Measurements from ENCODE around the gene CLDN25. TPM values are rescaled to one million over a fixed set of nuclear protein-coding genes. Genes with fewer than 3 reads are reported as not detected.

Gene CLDN25
- total and polyA plus RNA-seq, 2 of the 13 experiments (the other 11 are each of a cell fraction or from before 2014, with no cell fraction given): not detected

DNA sequence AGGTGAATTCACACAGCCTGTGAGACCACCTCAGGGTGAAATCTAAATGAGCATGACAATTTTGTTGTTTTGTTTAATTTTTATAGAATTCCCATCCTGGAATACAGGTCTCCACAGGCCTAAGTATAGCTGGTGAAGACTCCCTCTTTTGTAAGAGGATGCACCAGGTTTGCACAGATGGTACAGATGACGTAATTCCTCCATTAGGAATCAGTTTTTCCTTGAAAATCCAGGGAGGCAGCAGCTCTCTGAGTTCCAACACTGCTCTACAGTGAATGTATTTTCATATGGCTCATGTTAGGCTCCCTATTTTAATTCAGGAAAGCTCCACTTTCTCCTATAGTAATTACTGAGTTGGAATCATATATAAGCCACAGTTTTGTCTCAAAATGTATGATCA, 48.6 kb downstream of the CLDN25 start:
- H3K9me3 ChIP-seq (ENCODE audit: low read length): no peaks in the 10 kb centered on the region
- FAIRE-seq (no peak), ATAC-seq (no peak), DNase-seq (ENCODE audit: low spot score) (no peak)
- POLR2A ChIA-PET: no interaction called here
- no peaks in the 10 kb centered on the region for H4K20me1 ChIP-seq (ENCODE audit: insufficient read depth, low read length)
- WGBS (ENCODE audit: low lambda C conversion rate): 100% methylated on average over 1 of the region's 1 CpG
- CTCF ChIA-PET (ENCODE audit: low intra/inter-chr PET ratio, low total read pairs): no interaction called here
- H3K4me3 ChIP-seq (replicated peaks in 1 of 3; ENCODE audit: insufficient read depth in 1 of 3, low read depth in 2 of 3, low read length in 3 of 3): no peak overlapping the region
- H2AFZ ChIP-seq (ENCODE audit: low read length): no peak overlapping the region
- TF ChIP-seq ZFP82 (CRISPR knock-in tag; IDR thresholded peaks at IDR 0.05; ENCODE audit: borderline replicate concordance) (no peak), HHEX (CRISPR knock-in tag; IDR thresholded peaks at IDR 0.05) (no peak), KLF12 (CRISPR knock-in tag; IDR thresholded peaks at IDR 0.05; ENCODE audit: borderline replicate concordance) (no peak), SIX4 (CRISPR knock-in tag; IDR thresholded peaks at IDR 0.05) (no peak), ZNF260 (CRISPR knock-in tag; IDR thresholded peaks at IDR 0.05; ENCODE audit: borderline replicate concordance, low read depth) (no peak), HNRNPLL (IDR thresholded peaks at IDR 0.05; ENCODE audit: low read depth, low read length, poor library complexity, severe bottlenecking) (no peak), ZIK1 (CRISPR knock-in tag; IDR thresholded peaks at IDR 0.05; ENCODE audit: borderline replicate concordance, low read depth) (no peak), E2F1 (CRISPR knock-in tag; IDR thresholded peaks at IDR 0.05) (no peak), POLR2AphosphoS2 (IDR thresholded peaks at IDR 0.05; ENCODE audit: low read depth, low read length) (no peak), ZNF672 (CRISPR knock-in tag; IDR thresholded peaks at IDR 0.05) (no peak), ZNF792 (CRISPR knock-in tag; IDR thresholded peaks at IDR 0.05) (no peak)
- TF ChIP-seq, protein P1, sequence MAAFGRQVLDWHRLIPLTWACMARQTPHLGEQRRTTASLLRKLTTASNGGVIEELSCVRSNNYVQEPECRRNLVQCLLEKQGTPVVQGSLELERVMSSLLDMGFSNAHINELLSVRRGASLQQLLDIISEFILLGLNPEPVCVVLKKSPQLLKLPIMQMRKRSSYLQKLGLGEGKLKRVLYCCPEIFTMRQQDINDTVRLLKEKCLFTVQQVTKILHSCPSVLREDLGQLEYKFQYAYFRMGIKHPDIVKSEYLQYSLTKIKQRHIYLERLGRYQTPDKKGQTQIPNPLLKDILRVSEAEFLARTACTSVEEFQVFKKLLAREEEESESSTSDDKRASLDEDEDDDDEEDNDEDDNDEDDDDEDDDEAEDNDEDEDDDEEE (CRISPR knock-in tag; IDR thresholded peaks at IDR 0.05): no peak
- BruUV-seq (replicated peaks): no TSS peak
- peaks cover 4 to 55% of the 10 kb centered on the region in 2 experiments for H3K36me3 ChIP-seq (replicated peaks in 1 of 2; ENCODE audit: control insufficient read depth in 1 of 2, insufficient read depth in 2 of 2, low read length in 2 of 2)
- no peaks in the 10 kb centered on the region for H3K4me1 ChIP-seq (ENCODE audit: insufficient read depth, low read length)
- H3K27me3 ChIP-seq (ENCODE audit: control insufficient read depth in 1 of 2, insufficient read depth in 2 of 2, low read length in 2 of 2): no peaks in the 10 kb centered on the region
- no peak overlapping the region for H3K4me2 ChIP-seq (ENCODE audit: low read depth, low read length)
- intact Hi-C loops (cut with micrococcal nuclease; ENCODE audit: unreplicated experiment) (no loop called here), in situ Hi-C loops (cut with HindIII; ENCODE audit: extremely low pct_ligation_motif_present, low pct_unique_long_range_greater_than_20kb) (no loop called here)
- no peak overlapping the region for H3K27ac ChIP-seq (ENCODE audit: extremely low read length, insufficient read depth, low read length)
- H3K9ac ChIP-seq (ENCODE audit: insufficient read depth, low read depth, low read length): no peak overlapping the region
- no peaks in the 10 kb centered on the region for H3K79me2 ChIP-seq (ENCODE audit: insufficient read depth, low read length)
